HEK293T (cell line): ENCODE data around the gene CHD5.

ENCODE experiments used
- ARNT ChIP-seq: fragments of 450-650 bp; IDR thresholded peaks from 2 replicates; pipeline ENCODE4 v1.6.1; 2017; ENCODE audit warnings: mild to moderate bottlenecking
- BHLHE40 ChIP-seq: fragments of 450-650 bp; IDR thresholded peaks from 2 replicates; pipeline ENCODE4 v1.6.1; 2016; ENCODE audit warnings: mild to moderate bottlenecking, moderate library complexity, borderline replicate concordance
- ELF4 ChIP-seq: fragments of 450-650 bp; IDR thresholded peaks from 2 replicates; pipeline ENCODE4 v1.6.1; 2017; ENCODE audit warnings: antibody characterized with exemption
- FOXA1 ChIP-seq: fragments of 450-650 bp; IDR thresholded peaks from 2 replicates; pipeline ENCODE4 v1.6.1; 2016; ENCODE audit warnings: mild to moderate bottlenecking
- FOXM1 ChIP-seq: fragments of 450-650 bp; IDR thresholded peaks from 2 replicates; pipeline ENCODE4 v1.6.1; 2017; ENCODE audit warnings: mild to moderate bottlenecking, borderline replicate concordance
- HDGF ChIP-seq: fragments of 450-650 bp; IDR thresholded peaks from 2 replicates; pipeline ENCODE4 v1.6.1; 2017; ENCODE audit warnings: antibody characterized with exemption, borderline replicate concordance
- L3MBTL2 ChIP-seq: fragments of 450-650 bp; conservative IDR thresholded peaks from 2 replicates; pipeline ENCODE4 v1.6.1; 2016; ENCODE audit warnings: mild to moderate bottlenecking
- LEF1 ChIP-seq: fragments of 450-650 bp; IDR thresholded peaks from 2 replicates; pipeline ENCODE4 v1.6.1; 2017; ENCODE audit warnings: mild to moderate bottlenecking, borderline replicate concordance
- NFRKB ChIP-seq: fragments of 450-650 bp; IDR thresholded peaks from 2 replicates; pipeline ENCODE4 v1.6.1; 2016; ENCODE audit warnings: mild to moderate bottlenecking, moderate library complexity
- SP1 ChIP-seq: fragments of 450-650 bp; IDR thresholded peaks from 2 replicates; pipeline ENCODE4 v1.6.1; 2017
- SUZ12 ChIP-seq: fragments of 450-650 bp; IDR thresholded peaks from 2 replicates; pipeline ENCODE4 v1.6.1; 2016; ENCODE audit warnings: mild to moderate bottlenecking
- TARDBP ChIP-seq: fragments of 450-650 bp; IDR thresholded peaks from 2 replicates; pipeline ENCODE4 v1.6.1; 2016
- ZNF384 ChIP-seq: fragments of 450-650 bp; IDR thresholded peaks from 2 replicates; pipeline ENCODE4 v1.6.1; 2016

DNA sequence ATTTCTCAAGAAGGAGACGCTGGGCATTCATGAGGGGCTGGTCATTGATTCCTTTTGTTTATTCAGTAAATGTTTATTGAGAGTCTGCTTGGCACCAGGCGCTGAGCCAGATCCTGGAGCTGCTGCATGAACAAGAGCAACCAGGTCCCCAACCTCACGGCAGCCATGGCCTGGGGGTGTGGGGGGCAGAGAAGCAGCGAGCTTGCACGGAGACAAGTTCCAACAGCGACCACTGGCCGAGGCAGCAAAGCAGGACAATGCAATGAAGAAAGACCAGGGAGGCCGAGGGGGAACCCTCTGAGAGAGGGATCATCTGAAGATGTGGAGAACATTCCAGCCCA is 126.9 kb downstream of the CHD5 start:
- TF ChIP-seq ZNF384 (no peak), SUZ12 (no peak), FOXM1 (no peak), NFRKB (no peak), BHLHE40 (no peak), SP1 (no peak), L3MBTL2 (no peak), LEF1 (no peak), FOXA1 (no peak), ELF4 (no peak), ARNT (no peak), HDGF (no peak), TARDBP (no peak)
